Measurements from ENCODE around the gene SPACA4. TPM values are rescaled to one million over a fixed set of nuclear protein-coding genes. Genes with fewer than 3 reads are reported as not detected.

Gene SPACA4
- total and polyA plus RNA-seq, 4 experiments from 2014 or later, result not detected

- H3K36me3 Mint-ChIP-seq, result no peaks in the 10 kb centered on the region
- no peaks in the 10 kb centered on the region for H3K36me3 ChIP-seq (ENCODE audit: insufficient read depth, low read length)
- peaks cover 2 to 6% (median 5%) of the 10 kb centered on the region in 4 donors for H3K4me1 Mint-ChIP-seq
- no peak overlapping the region for H3K4me3 Mint-ChIP-seq
- intact Hi-C loops (cut with micrococcal nuclease), result no loop called here
- no peaks in the 10 kb centered on the region for H3K4me1 ChIP-seq (ENCODE audit: insufficient read depth, low read length)
- H3K27ac ChIP-seq (ENCODE audit: low read depth, low read length), result no peak overlapping the region
- no peaks in the 10 kb centered on the region for H3K27me3 ChIP-seq (ENCODE audit: insufficient read depth, low read length)
- H3K27me3 Mint-ChIP-seq, result no peaks in the 10 kb centered on the region
- H3K9me3 ChIP-seq (ENCODE audit: control insufficient read depth in 1 of 2, low read length in 2 of 2), result no peaks in the 10 kb centered on the region
- H3K27ac Mint-ChIP-seq, result no peak overlapping the region
- no peak for DNase-seq
- no peak overlapping the region for H3K4me3 ChIP-seq (ENCODE audit: low read length in 2 of 2)
- ChIA-PET CTCF (ENCODE audit: partially characterized antibody) (interaction anchor here (0.6 to 6.7 kb wide), 7 partner anchors 10 to 273 kb away, joined by 3 to 82 read pairs (median 14); no protein-coding TSS in a partner anchor), POLR2A (ENCODE audit: partially characterized antibody) (interaction anchor here (1.1 kb wide), 1 partner anchor 244 kb away, joined by 4 read pairs; the partner anchor contains the start of genes SYNGR4 and TMEM143)
- no peaks in the 10 kb centered on the region for H3K9me3 Mint-ChIP-seq
Measured at GRCh38 chr19:48607359-48607755, 815 bp downstream of the SPACA4 start.

GRCh38 chr19:48608798-48609263, 2.3 kb downstream of the SPACA4 start:
- ChIA-PET POLR2A (ENCODE audit: partially characterized antibody) (interaction anchor here (1.0 to 3.3 kb wide), 11 partner anchors 9 to 276 kb away, joined by 3 to 41 read pairs (median 4); partner anchors contain the start of genes RPL18, SPHK2, SYNGR4 and TMEM143), CTCF (ENCODE audit: partially characterized antibody) (interaction anchor here (0.6 to 6.7 kb wide), 23 partner anchors 9 to 1676 kb away, joined by 3 to 82 read pairs (median 4); partner anchors contain the start of genes CA11, RPL18 and SPHK2)
- H3K9me3 ChIP-seq (ENCODE audit: control insufficient read depth in 1 of 2, low read length in 2 of 2), result no peaks in the 10 kb centered on the region
- Mint-ChIP-seq H3K27me3 (no peaks in the 10 kb centered on the region), H3K4me1 (peaks cover 2 to 6% (median 5%) of the 10 kb centered on the region in 4 donors), H3K9me3 (no peaks in the 10 kb centered on the region), H3K4me3 (peak overlapping the region in 6 of 8 donors; percentile 24 to 73 (median 53)), H3K36me3 (peaks cover 0 to 2% of the 10 kb centered on the region in 2 donors), H3K27ac (peak overlapping the region in 5 of 7 donors; percentile 22 to 94 (median 73))
- intact Hi-C loops (cut with micrococcal nuclease), result loop anchor here (1.0 to 2.0 kb wide), 6 partner anchors 20 to 342 kb away; no protein-coding TSS in a partner anchor
- H3K27ac ChIP-seq (ENCODE audit: low read depth, low read length), result no peak overlapping the region
- no peaks in the 10 kb centered on the region for H3K4me1 ChIP-seq (ENCODE audit: insufficient read depth, low read length)
- no peaks in the 10 kb centered on the region for H3K36me3 ChIP-seq (ENCODE audit: insufficient read depth, low read length)
- H3K27me3 ChIP-seq (ENCODE audit: insufficient read depth, low read length), result no peaks in the 10 kb centered on the region
- no peak overlapping the region for H3K4me3 ChIP-seq (ENCODE audit: low read length in 2 of 2)
- peak; percentile 57 to 63 (median 60) for DNase-seq

GRCh38 chr19:48609571-48610108, 3.1 kb downstream of the SPACA4 start:
- Histone ChIP-seq H3K4me1 (ENCODE audit: insufficient read depth, low read length) (no peaks in the 10 kb centered on the region), H3K27ac (ENCODE audit: low read depth, low read length) (no peak overlapping the region), H3K36me3 (ENCODE audit: insufficient read depth, low read length) (peaks cover 1% of the 10 kb centered on the region), H3K27me3 (ENCODE audit: insufficient read depth, low read length) (no peaks in the 10 kb centered on the region), H3K4me3 (ENCODE audit: low read length in 2 of 2) (no peak overlapping the region), H3K9me3 (ENCODE audit: control insufficient read depth in 1 of 2, low read length in 2 of 2) (no peaks in the 10 kb centered on the region)
- Mint-ChIP-seq H3K9me3 (no peaks in the 10 kb centered on the region), H3K27ac (no peak overlapping the region), H3K4me3 (no peak overlapping the region), H3K27me3 (no peaks in the 10 kb centered on the region), H3K36me3 (peaks cover 0 to 8% of the 10 kb centered on the region in 2 donors), H3K4me1 (peaks cover 2 to 11% (median 5%) of the 10 kb centered on the region in 4 donors)
- CTCF ChIA-PET (ENCODE audit: partially characterized antibody), result interaction anchor here (0.7 to 6.7 kb wide), 16 partner anchors 8 to 1400 kb away, joined by 3 to 82 read pairs (median 4); partner anchors contain the start of genes CA11, RPL18 and SPHK2
- POLR2A ChIA-PET (ENCODE audit: partially characterized antibody), result interaction anchor here (0.6 to 3.3 kb wide), 9 partner anchors 8 to 288 kb away, joined by 3 to 41 read pairs (median 4); partner anchors contain the start of genes RPL18, SPHK2 and TMEM143
- DNase-seq, result no peak
- intact Hi-C loops (cut with micrococcal nuclease), result loop anchor here (2.0 kb wide), 1 partner anchor 343 kb away; no protein-coding TSS in a partner anchor

DNA sequence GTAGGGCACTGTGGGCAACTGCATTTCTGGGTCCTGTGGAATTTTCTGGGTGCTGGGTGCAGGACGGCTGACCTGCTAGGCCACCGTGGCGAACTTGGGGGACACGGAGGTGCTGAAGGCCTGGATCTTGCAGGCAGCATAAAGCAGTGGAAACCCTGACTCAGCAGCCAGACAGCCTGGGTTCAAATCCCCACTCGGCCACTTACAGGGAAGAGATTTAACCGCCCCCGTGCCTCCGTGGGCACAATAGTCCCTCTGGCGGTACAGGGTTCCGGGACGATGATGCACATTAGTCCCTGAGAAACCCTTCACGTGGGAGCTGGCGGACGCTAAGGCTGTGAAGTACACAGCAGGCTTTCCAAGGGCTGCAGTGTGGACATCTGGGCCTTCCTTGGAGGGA, 5.3 kb downstream of the SPACA4 start:
- H3K4me1 ChIP-seq (ENCODE audit: insufficient read depth, low read length), result peaks cover 12% of the 10 kb centered on the region
- POLR2A ChIA-PET (ENCODE audit: partially characterized antibody), result no interaction called here
- no peak for DNase-seq
- H3K27ac Mint-ChIP-seq, result peak overlapping the region in 1 of 7 donors; percentile 42
- CTCF ChIA-PET (ENCODE audit: partially characterized antibody), result no interaction called here
- H3K9me3 ChIP-seq (ENCODE audit: control insufficient read depth in 1 of 2, low read length in 2 of 2), result no peaks in the 10 kb centered on the region
- H3K4me3 Mint-ChIP-seq, result no peak overlapping the region
- peaks cover 23% of the 10 kb centered on the region for H3K36me3 ChIP-seq (ENCODE audit: insufficient read depth, low read length)
- no peak overlapping the region for H3K27ac ChIP-seq (ENCODE audit: low read depth, low read length)
- peaks cover 7 to 25% (median 15%) of the 10 kb centered on the region in 4 donors for H3K4me1 Mint-ChIP-seq
- no peaks in the 10 kb centered on the region for H3K27me3 ChIP-seq (ENCODE audit: insufficient read depth, low read length)
- peaks cover 16 to 24% of the 10 kb centered on the region in 2 donors for H3K36me3 Mint-ChIP-seq
- no peaks in the 10 kb centered on the region for H3K27me3 Mint-ChIP-seq
- intact Hi-C loops (cut with micrococcal nuclease), result no loop called here
- H3K4me3 ChIP-seq (ENCODE audit: low read length in 2 of 2), result no peak overlapping the region
- H3K9me3 Mint-ChIP-seq, result peaks cover 0 to 2% (median 0%) of the 10 kb centered on the region in 8 donors

DNA sequence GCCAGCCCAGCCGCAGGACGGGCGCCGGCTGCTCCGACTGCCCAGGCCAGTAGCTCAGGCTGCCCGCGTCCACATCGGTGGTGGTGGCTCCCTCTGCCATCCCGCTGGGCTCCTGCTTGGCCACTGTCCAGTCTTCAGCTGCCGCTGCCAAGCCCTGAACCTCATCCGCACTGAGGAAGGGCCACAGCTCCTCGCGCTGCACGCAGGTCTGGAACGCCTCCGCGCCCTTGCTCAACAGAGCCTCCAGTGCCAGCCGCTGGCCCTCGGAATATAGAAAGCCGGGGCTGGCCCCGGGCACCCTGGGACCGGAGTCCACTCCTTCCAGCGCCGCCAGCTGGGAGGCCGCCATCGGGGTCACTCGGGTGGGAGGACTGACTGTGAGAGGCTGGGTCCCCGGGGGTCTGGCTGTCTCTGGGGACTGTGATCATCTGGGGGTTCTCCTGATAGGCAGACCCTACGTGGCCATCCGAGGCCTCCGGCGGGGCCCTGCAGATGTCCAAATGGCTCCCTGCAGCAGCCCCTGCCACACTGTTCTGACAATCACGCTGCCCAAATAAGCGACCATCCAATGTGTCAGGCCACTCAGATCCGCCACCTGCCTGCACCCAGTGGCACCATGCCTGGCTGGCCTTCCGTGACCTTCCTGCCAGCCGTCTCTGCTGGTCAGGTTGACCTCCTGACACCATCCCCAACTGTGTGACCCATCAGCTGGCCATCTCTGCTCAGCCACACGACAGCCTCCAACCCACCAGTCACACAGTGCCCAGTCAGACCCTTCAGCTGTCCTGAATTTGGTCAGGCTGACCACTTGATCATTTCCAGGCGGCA, 6.7 kb downstream of the SPACA4 start:
- peaks cover 10 to 39% (median 25%) of the 10 kb centered on the region in 4 donors for H3K4me1 Mint-ChIP-seq

GRCh38 chr19:48613852-48614435, 7.4 kb downstream of the SPACA4 start:
- Mint-ChIP-seq H3K27me3 (no peaks in the 10 kb centered on the region), H3K9me3 (peaks cover 0 to 2% (median 0%) of the 10 kb centered on the region in 8 donors), H3K4me1 (peaks cover 7 to 42% (median 25%) of the 10 kb centered on the region in 4 donors), H3K27ac (peak overlapping the region in 3 of 7 donors; percentile 51 to 73 (median 64)), H3K36me3 (peaks cover 23 to 44% of the 10 kb centered on the region in 2 donors), H3K4me3 (peak overlapping the region in 1 of 8 donors; percentile 43)
- Histone ChIP-seq H3K27ac (ENCODE audit: low read depth, low read length) (no peak overlapping the region), H3K4me1 (ENCODE audit: insufficient read depth, low read length) (peaks cover 28% of the 10 kb centered on the region), H3K27me3 (ENCODE audit: insufficient read depth, low read length) (no peaks in the 10 kb centered on the region), H3K36me3 (ENCODE audit: insufficient read depth, low read length) (peaks cover 35% of the 10 kb centered on the region), H3K4me3 (ENCODE audit: low read length in 2 of 2) (no peak overlapping the region), H3K9me3 (ENCODE audit: control insufficient read depth in 1 of 2, low read length in 2 of 2) (no peaks in the 10 kb centered on the region)
- CTCF ChIA-PET (ENCODE audit: partially characterized antibody), result no interaction called here
- no peak for DNase-seq
- POLR2A ChIA-PET (ENCODE audit: partially characterized antibody), result interaction anchor here (0.9 to 5.6 kb wide), 6 partner anchors 10 to 32 kb away, joined by 3 to 70 read pairs (median 4); partner anchors contain the start of genes CA11 and DBP
- intact Hi-C loops (cut with micrococcal nuclease), result no loop called here

More for the DNA sequence above, 6.7 kb downstream of the SPACA4 start:
- peak overlapping the region in 1 of 8 donors; percentile 35 for H3K4me3 Mint-ChIP-seq
- H3K27ac Mint-ChIP-seq, result peak overlapping the region in 3 of 7 donors; percentile 51 to 73 (median 64)
- CTCF ChIA-PET (ENCODE audit: partially characterized antibody), result no interaction called here
- intact Hi-C loops (cut with micrococcal nuclease), result no loop called here
- H3K9me3 Mint-ChIP-seq, result peaks cover 0 to 2% (median 0%) of the 10 kb centered on the region in 8 donors
- H3K36me3 Mint-ChIP-seq, result peaks cover 23 to 37% of the 10 kb centered on the region in 2 donors
- no peak for DNase-seq
- H3K27me3 Mint-ChIP-seq, result no peaks in the 10 kb centered on the region
- peaks cover 35% of the 10 kb centered on the region for H3K36me3 ChIP-seq (ENCODE audit: insufficient read depth, low read length)
- peaks cover 25% of the 10 kb centered on the region for H3K4me1 ChIP-seq (ENCODE audit: insufficient read depth, low read length)
- POLR2A ChIA-PET (ENCODE audit: partially characterized antibody), result interaction anchor here (0.9 to 1.3 kb wide), 3 partner anchors 20 to 24 kb away, joined by 3 to 5 read pairs (median 4); no protein-coding TSS in a partner anchor
- H3K9me3 ChIP-seq (ENCODE audit: control insufficient read depth in 1 of 2, low read length in 2 of 2), result no peaks in the 10 kb centered on the region
- no peaks in the 10 kb centered on the region for H3K27me3 ChIP-seq (ENCODE audit: insufficient read depth, low read length)
- no peak overlapping the region for H3K27ac ChIP-seq (ENCODE audit: low read depth, low read length)
- H3K4me3 ChIP-seq (ENCODE audit: low read length in 2 of 2), result no peak overlapping the region

Data from CD4-positive, alpha-beta memory T cell (primary cell).